Measurements from ENCODE around the gene SLC5A11.

GRCh38 chr16:24909856-24910255, 64.1 kb downstream of the SLC5A11 start:
- TF ChIP-seq, protein P1, sequence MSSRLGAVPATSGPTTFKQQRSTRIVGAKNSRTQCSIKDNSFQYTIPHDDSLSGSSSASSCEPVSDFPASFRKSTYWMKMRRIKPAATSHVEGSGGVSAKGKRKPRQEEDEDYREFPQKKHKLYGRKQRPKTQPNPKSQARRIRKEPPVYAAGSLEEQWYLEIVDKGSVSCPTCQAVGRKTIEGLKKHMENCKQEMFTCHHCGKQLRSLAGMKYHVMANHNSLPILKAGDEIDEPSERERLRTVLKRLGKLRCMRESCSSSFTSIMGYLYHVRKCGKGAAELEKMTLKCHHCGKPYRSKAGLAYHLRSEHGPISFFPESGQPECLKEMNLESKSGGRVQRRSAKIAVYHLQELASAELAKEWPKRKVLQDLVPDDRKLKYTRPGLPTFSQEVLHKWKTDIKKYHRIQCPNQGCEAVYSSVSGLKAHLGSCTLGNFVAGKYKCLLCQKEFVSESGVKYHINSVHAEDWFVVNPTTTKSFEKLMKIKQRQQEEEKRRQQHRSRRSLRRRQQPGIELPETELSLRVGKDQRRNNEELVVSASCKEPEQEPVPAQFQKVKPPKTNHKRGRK (CRISPR knock-in tag; IDR thresholded peaks at IDR 0.05) = no peak
- no peak for TF ChIP-seq CTCF (CRISPR knock-in tag; IDR thresholded peaks at IDR 0.05)
- no peak for TF ChIP-seq ZSCAN25 (CRISPR knock-in tag; IDR thresholded peaks at IDR 0.05)
- TF ChIP-seq RAD51 (IDR thresholded peaks at IDR 0.05; ENCODE audit: borderline replicate concordance) = no peak
- no peak for TF ChIP-seq ZBTB33 (CRISPR knock-in tag; IDR thresholded peaks at IDR 0.05)
- TF ChIP-seq REST (IDR thresholded peaks at IDR 0.05; ENCODE audit: borderline replicate concordance in 1 of 2, low read depth in 1 of 2, low read length in 2 of 2) = no peak
- no peak for TF ChIP-seq POLR2AphosphoS5 (IDR thresholded peaks at IDR 0.05; ENCODE audit: low read depth, low read length)
- TF ChIP-seq, protein P2, sequence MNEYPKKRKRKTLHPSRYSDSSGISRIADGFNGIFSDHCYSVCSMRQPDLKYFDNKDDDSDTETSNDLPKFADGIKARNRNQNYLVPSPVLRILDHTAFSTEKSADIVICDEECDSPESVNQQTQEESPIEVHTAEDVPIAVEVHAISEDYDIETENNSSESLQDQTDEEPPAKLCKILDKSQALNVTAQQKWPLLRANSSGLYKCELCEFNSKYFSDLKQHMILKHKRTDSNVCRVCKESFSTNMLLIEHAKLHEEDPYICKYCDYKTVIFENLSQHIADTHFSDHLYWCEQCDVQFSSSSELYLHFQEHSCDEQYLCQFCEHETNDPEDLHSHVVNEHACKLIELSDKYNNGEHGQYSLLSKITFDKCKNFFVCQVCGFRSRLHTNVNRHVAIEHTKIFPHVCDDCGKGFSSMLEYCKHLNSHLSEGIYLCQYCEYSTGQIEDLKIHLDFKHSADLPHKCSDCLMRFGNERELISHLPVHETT (CRISPR knock-in tag; conservative IDR thresholded peaks at IDR 0.05) = no peak

Data from HepG2 (cell line).